GM21723 (cell line): ENCODE measurements around the gene GABBR1.

Source experiments
- ATAC-seq: cut with Tn5 transposase; IDR thresholded peaks from one replicate; pipeline ENCODE4 v1.9.1; 2021; ENCODE audit warnings: mild to moderate bottlenecking, moderate library complexity; ENCODE audit not compliant: unreplicated experiment

The GABBR1 gene

GRCh38 chr6:29529956-29530355, 103.0 kb downstream of the GABBR1 start:
- no peak for ATAC-seq

- ATAC-seq = no peak
These were observed 103.9 kb downstream of the GABBR1 start for GRCh38 chr6:29528988-29529560.

DNA sequence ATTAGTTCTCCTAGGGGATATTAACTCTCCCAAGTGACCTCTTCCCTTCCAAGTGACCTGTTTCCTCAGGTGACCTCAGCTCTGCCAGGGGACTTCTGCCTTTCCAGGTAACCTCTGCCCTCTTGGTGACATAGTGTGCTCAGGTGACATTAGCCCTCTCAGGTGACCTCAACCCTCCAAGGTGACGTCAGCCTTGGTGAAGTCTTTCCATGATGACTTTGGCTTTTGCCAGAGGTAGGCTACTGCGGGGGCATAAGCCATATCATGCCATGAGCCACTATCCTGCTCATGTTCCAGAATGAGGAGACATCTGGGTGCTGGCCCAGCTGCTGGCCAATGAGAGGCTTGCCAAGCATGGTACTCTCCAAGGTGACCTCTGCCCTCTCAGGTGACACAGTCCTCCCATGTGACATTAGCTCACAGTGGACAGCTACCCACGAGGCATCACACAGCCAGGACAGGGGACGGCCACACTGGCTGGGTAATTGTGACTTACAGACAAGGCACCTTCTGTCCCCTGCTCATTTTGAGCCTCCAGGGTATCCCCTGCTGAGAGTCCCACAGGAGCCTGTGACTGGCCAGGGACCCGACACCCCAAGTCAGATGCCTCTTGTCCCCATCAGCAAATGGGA, 104.6 kb downstream of the GABBR1 start:
- no peak for ATAC-seq

DNA sequence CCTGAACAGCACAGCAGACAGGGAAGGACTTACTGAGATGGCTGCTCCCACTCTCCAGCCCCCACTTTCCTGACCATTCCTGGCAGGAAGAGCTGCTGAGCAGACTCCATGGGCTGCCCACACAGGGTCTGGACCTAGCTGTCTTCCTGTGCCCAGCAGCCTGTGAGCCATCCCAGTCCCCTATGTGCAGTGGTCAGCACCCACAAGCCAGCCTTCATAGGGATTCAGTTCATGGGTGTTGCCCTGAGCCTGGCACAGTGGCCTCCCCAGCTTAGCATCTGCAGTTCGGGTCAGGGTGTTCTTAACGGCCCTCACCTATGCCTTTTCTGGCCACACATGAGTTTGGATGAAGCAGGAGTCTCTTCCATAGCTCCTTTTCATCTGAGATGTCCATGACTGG, 105.4 kb downstream of the GABBR1 start:
- ATAC-seq = no peak

- no peak for ATAC-seq
These were observed 105.9 kb downstream of the GABBR1 start for GRCh38 chr6:29527126-29527525.

- ATAC-seq = no peak
These were observed 107.7 kb downstream of the GABBR1 start for GRCh38 chr6:29525311-29525639.

DNA sequence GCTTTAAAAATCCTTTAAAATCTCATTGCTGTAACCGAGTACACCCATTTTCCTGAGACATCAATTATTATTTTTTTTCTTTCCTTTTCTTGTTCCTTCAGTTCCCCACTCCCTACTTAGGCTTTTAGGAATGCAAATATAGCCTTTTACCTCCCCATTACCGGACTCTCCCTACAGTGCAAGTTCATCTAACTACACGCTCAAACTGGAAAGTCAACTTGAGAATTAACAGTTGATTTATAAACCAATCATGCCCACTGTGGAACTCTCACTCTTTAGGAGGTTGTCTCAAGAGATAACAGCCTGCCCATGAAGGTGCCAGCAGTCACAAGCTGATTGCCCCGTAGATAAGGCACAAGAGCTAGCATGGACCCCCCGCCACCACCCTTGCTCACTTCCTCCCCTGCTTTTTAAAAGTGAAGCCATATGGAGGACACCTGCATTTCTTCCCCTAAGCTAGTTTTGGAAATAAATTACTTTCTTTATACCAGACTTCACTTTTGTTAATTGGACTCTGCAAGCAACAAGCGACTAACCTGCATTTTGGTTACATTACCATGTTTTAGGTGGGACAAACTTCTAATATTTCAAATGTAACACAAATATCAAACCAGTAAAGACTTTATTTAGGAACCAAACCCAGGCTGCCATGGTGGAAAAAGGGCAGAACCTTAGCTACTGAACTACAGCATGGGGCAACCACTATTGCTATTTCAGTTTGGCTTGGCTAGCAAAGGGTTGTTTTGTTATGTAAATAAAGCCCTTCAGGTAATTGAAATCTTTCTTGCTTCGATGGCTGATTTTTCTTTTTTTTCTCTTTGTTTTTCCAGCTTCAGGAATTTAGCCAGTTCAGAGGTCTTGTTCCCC, 108.3 kb downstream of the GABBR1 start:
- no peak for ATAC-seq

DNA sequence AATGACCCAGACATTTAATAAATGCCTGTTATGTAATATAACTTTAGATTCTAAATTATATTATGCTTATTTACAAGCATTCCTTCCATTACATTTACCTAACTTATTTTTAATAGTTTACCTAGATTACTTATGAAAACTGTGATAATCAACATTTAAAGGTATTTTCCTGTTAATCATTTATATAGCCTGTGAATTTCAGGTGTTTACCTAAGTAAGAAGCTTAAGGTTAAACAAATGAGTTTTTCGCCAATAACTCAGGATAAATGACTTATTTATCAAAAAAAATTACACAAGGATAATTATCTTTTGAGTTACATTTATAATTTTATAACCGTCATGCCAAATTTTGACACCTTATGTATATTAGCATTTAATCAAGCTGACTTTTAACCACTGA, 108.9 kb downstream of the GABBR1 start:
- ATAC-seq = no peak

DNA sequence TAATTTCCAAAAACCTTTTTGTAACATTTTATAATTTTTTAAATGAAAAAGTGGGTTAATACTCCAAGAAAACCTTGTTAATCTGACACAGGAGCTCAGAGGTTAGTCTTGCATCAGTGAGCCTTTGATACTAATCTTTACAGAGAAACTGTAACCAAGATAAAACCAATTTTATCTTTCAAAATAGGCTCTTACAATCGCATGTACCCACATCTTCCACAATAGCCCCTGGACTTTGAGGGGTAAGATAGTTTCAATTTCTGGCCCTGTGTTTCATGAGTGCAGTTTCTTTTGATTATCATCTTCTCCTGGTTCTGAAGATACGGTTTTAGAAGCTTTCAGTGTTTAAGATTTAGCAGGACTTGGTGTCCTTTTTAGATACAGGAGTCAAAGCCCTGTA, 110.8 kb downstream of the GABBR1 start:
- no peak for ATAC-seq

DNA sequence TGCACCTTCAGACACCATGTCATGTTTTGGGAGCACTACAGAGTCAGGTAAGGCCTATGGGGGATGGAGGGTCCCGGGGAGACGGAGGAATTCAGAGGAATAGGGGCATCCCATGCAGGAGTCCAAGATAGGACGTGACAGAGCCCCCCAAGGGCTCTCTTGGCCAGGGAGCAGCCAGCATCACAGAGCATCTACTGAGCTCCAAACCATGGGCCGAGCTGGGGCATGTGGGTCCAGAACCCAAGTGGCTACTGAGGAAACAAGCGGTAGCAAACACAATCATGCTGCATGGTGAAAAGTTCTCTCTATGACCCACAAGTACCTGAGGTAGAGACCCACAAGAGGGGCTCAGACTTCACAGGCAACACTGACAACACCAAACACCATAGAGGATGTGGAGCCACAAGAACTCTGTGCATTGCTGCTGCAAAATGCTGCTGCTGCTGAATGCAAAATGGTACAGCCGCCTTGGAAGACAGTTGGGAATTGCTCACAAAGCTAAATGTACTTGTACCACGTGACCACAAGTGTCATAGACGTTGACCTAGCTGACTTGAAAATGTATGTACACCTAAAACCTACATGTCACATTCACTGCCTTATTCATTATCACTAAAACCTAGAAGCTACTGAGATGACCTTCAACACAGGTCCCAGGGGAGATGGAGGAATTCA, 111.8 kb downstream of the GABBR1 start:
- no peak for ATAC-seq

DNA sequence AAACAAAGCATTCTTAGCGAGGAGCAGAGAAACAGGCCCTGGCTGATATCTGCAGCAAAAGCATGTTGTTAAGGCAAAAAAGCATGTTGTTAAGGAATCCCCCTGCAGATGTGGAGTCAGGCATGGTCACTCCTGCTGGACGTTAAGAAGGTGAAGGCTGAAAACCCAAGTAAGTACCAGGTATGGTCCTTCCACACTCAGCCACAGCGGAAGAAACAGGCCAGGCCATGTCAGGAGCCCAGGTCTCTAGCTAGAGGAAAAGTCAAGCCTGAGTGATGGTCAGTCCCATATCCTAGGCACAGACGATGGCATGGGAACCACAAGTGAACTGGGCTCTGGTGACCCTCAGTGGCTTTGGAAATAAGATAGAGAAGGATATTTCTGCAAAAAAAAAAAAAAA, 112.8 kb downstream of the GABBR1 start:
- no peak for ATAC-seq

- ATAC-seq = no peak
These were observed 113.5 kb downstream of the GABBR1 start for GRCh38 chr6:29519291-29520010.

GRCh38 chr6:29517728-29518440, 115.1 kb downstream of the GABBR1 start:
- no peak for ATAC-seq

DNA sequence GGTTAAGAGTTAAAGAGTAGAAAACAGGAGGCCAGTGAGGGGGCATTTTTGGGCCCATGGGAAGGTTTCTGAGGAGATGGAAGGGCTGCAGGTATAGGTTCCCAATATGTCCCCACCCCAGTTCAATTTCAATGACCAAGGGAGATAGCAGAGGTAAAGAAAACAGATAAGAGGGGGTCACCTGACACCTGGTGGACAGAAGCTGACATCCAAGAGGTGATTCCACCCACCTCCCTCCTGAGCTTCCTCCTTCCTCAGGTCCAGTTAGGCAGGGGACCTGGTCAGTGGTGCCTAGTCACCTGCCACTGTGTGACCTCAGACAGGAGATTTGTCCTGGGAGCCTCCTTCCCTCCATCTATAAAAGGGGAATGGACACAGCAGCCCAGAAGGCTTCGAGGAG, 115.7 kb downstream of the GABBR1 start:
- ATAC-seq = no peak

DNA sequence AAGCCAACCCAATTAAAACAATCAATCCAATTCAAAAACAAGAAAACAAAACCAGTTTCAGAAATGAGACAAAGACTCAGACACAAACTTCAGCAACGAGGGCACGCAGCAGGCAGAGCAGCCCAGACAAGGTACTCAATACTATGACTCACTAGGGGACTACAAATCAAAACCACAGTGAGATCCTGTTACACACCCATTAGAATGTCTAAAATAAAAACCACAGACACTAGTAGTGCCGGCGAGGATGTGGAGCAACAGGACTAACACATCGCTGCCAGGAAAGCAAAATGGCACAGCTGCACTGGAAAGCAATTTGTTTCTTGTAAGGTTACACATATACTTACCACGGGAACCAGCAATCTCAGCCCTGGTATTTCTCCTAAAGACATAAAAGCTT, 116.9 kb downstream of the GABBR1 start:
- ATAC-seq = no peak

DNA sequence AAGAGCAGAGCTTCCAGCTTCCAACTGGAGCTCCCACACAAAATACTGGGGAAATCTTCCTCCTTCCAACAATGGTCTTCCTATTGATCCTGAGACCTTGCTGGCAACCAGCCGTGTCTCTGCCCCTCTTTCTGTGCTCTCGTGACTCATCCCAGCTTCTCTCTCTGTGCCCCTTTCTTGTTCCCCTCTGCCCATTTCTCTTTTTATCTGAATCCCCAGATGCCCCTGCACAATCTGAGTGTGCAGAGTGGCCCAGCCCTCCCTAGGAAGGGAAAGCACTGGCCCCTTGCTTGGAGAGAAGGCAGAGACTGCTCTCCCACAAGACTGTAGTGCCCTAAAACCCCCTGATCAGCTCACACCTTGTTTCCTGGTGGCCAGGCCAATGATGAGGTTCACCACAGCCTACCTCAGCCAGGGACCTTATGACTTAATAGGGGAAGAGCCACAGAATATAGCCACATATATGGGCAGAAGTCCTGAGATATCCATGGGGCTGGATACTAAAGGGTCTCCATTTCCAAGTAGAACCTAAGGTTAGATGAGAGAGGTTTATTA, 122.2 kb downstream of the GABBR1 start:
- ATAC-seq = no peak

GRCh38 chr6:29510202-29510601, 122.8 kb downstream of the GABBR1 start:
- ATAC-seq = no peak
